ENCODE results near the gene RIMBP2. TPM values are rescaled to one million over a fixed set of nuclear protein-coding genes. Genes with fewer than 3 reads are reported as not detected.

Gene RIMBP2
- total RNA-seq, 1 donor from 2014 or later, result 0.27 TPM

- intact Hi-C loops (cut with DNase I), result no loop called here
- ATAC-seq (no peak), DNase-seq (no peak)
- no peak for TF ChIP-seq CTCF (IDR thresholded peaks at IDR 0.05)
- Histone ChIP-seq H3K4me1 (no peaks in the 10 kb centered on the region), H3K4me3 (no peak overlapping the region), H3K9me3 (no peaks in the 10 kb centered on the region), H3K27ac (no peak overlapping the region), H3K36me3 (no peaks in the 10 kb centered on the region), H3K27me3 (ENCODE audit: low read depth) (no peaks in the 10 kb centered on the region)
Measured at GRCh38 chr12:130429656-130430505, 286.2 kb downstream of the RIMBP2 start.

GRCh38 chr12:130428116-130428515 is 288.0 kb downstream of the RIMBP2 start:
- DNase-seq, result no peak
- no peaks in the 10 kb centered on the region for H3K27me3 ChIP-seq (ENCODE audit: low read depth)
- no peak for TF ChIP-seq CTCF (IDR thresholded peaks at IDR 0.05)
- H3K27ac ChIP-seq, result no peak overlapping the region
- H3K4me3 ChIP-seq, result no peak overlapping the region
- H3K4me1 ChIP-seq, result no peaks in the 10 kb centered on the region
- intact Hi-C loops (cut with DNase I), result no loop called here
- H3K9me3 ChIP-seq, result no peaks in the 10 kb centered on the region
- no peak for ATAC-seq
- no peaks in the 10 kb centered on the region for H3K36me3 ChIP-seq

- Histone ChIP-seq H3K9me3 (no peaks in the 10 kb centered on the region), H3K4me1 (no peaks in the 10 kb centered on the region), H3K27ac (no peak overlapping the region), H3K36me3 (no peaks in the 10 kb centered on the region), H3K4me3 (no peak overlapping the region), H3K27me3 (ENCODE audit: low read depth) (no peaks in the 10 kb centered on the region)
- DNase-seq, result no peak
- no peak for TF ChIP-seq CTCF (IDR thresholded peaks at IDR 0.05)
- intact Hi-C loops (cut with DNase I), result no loop called here
- no peak for ATAC-seq
Measured at GRCh38 chr12:130427381-130427887, 288.7 kb downstream of the RIMBP2 start.

- Histone ChIP-seq H3K4me1 (no peaks in the 10 kb centered on the region), H3K4me3 (no peak overlapping the region), H3K36me3 (no peaks in the 10 kb centered on the region), H3K27me3 (ENCODE audit: low read depth) (no peaks in the 10 kb centered on the region), H3K27ac (no peak overlapping the region), H3K9me3 (no peaks in the 10 kb centered on the region)
- TF ChIP-seq CTCF (IDR thresholded peaks at IDR 0.05), result no peak
- DNase-seq (no peak), ATAC-seq (no peak)
- intact Hi-C loops (cut with DNase I), result no loop called here
Measured at GRCh38 chr12:130425698-130426245, 290.3 kb downstream of the RIMBP2 start.

- Histone ChIP-seq H3K36me3 (no peaks in the 10 kb centered on the region), H3K27ac (no peak overlapping the region), H3K27me3 (ENCODE audit: low read depth) (no peaks in the 10 kb centered on the region), H3K9me3 (no peaks in the 10 kb centered on the region), H3K4me1 (no peaks in the 10 kb centered on the region), H3K4me3 (no peak overlapping the region)
- ATAC-seq (peak in 1 of 2 donors; percentile 7), DNase-seq (no peak)
- intact Hi-C loops (cut with DNase I), result no loop called here
- TF ChIP-seq CTCF (IDR thresholded peaks at IDR 0.05), result no peak
Measured at GRCh38 chr12:130424858-130425697, 291.0 kb downstream of the RIMBP2 start.
